Stimulated activated CD8-positive, alpha-beta memory T cell treated with anti-CD3 and anti-CD28 coated beads, Interleukin-4, amount 100 ng/mL, for 48 hours (primary cell): ENCODE measurements around the gene MALSU1.
A peak's percentile ranks its signal among the peaks of the same experiment; 100 is the strongest.

Source experiments
- DNase-seq: peaks from one replicate; pipeline ENCODE4 v3.0.0-alpha.2; 2020

The MALSU1 gene

GRCh38 chr7:23298885-23299769 is at the start of gene MALSU1:
MALSU1 (plus strand) TSS chr7:23299339; CDS start chr7:23299353, 14 bp downstream.
- DNase-seq: peak; percentile 99

GRCh38 chr7:23249486-23249885 is 49.7 kb upstream of the MALSU1 start:
- no peak for DNase-seq

- DNase-seq: no peak
Measured at GRCh38 chr7:23254051-23254681, 45.0 kb upstream of the MALSU1 start.

GRCh38 chr7:23256731-23257130 is 42.4 kb upstream of the MALSU1 start:
- no peak for DNase-seq

GRCh38 chr7:23260371-23260770 is 38.8 kb upstream of the MALSU1 start:
- DNase-seq: no peak

GRCh38 chr7:23261843-23262452 is 37.2 kb upstream of the MALSU1 start:
- DNase-seq: peak; percentile 73

GRCh38 chr7:23264916-23265458 is 34.2 kb upstream of the MALSU1 start:
- no peak for DNase-seq

GRCh38 chr7:23266918-23267317 is 32.2 kb upstream of the MALSU1 start:
- DNase-seq: no peak

- no peak for DNase-seq
Measured at GRCh38 chr7:23267357-23267756, 31.8 kb upstream of the MALSU1 start.

- DNase-seq: no peak
Measured at GRCh38 chr7:23268167-23268566, 31.0 kb upstream of the MALSU1 start.

- DNase-seq: no peak
Measured at GRCh38 chr7:23268746-23269145, 30.4 kb upstream of the MALSU1 start.

- no peak for DNase-seq
Measured at GRCh38 chr7:23272275-23272674, 26.9 kb upstream of the MALSU1 start.

- DNase-seq: peak; percentile 97
Measured at GRCh38 chr7:23273141-23273599, 26.0 kb upstream of the MALSU1 start.

- no peak for DNase-seq
Measured at GRCh38 chr7:23275912-23276311, 23.2 kb upstream of the MALSU1 start.

GRCh38 chr7:23276376-23276775 is 22.8 kb upstream of the MALSU1 start:
- no peak for DNase-seq

- DNase-seq: no peak
Measured at GRCh38 chr7:23276947-23277346, 22.2 kb upstream of the MALSU1 start.

GRCh38 chr7:23277359-23277989 is 21.7 kb upstream of the MALSU1 start:
- DNase-seq: no peak

GRCh38 chr7:23279819-23280525 is 19.2 kb upstream of the MALSU1 start:
- no peak for DNase-seq

GRCh38 chr7:23283086-23283485 is 16.1 kb upstream of the MALSU1 start:
- DNase-seq: no peak

- no peak for DNase-seq
Measured at GRCh38 chr7:23284871-23285270, 14.3 kb upstream of the MALSU1 start.

GRCh38 chr7:23285657-23286646 is 13.2 kb upstream of the MALSU1 start:
- DNase-seq: no peak
